SH-SY5Y (cell line): ENCODE data around the gene LY6G5C.

ENCODE experiments used
- GATA2 ChIP-seq: IDR thresholded peaks from 2 replicates; pipeline ENCODE4 v1.6.1; 2011; ENCODE audit warnings: mild to moderate bottlenecking, low read depth, low read length
- GATA3 ChIP-seq: IDR thresholded peaks from 2 replicates; pipeline ENCODE4 v1.6.1; 2011; ENCODE audit warnings: low read depth, mild to moderate bottlenecking, low read length, moderate library complexity

GRCh38 chr6:31640612-31641011 is 40.3 kb downstream of the LY6G5C start:
- TF ChIP-seq GATA3: no peak
- TF ChIP-seq GATA2: no peak
